B cell (primary cell): ENCODE data around the gene PHLPP1. TPM values are rescaled to one million over a fixed set of nuclear protein-coding genes. Genes with fewer than 3 reads are reported as not detected.
A peak's percentile ranks its signal among the peaks of the same experiment; 100 is the strongest.

ENCODE experiments used
- ATAC-seq: fragments of 200-7000 bp; cut with Tn5 transposase; one replicate; pipeline ENCODE4 v1.10.0; 2021; ENCODE audit warnings: low read depth, mild to moderate bottlenecking, moderate number of reproducible peaks, moderate library complexity
- CTCF ChIA-PET: fragments of 350-600 bp; sonication (Branson Sonifier 250); formaldehyde crosslinking; loops from one replicate; lab custom pipeline; 2021; ENCODE audit warnings: antibody characterized with exemption, inconsistent platforms; lab: Charles Lee
- POLR2A ChIA-PET: fragments of 350-600 bp; sonication (Branson Sonifier 250); formaldehyde crosslinking; loops from one replicate; lab custom pipeline; 2021; ENCODE audit warnings: antibody characterized with exemption; lab: Charles Lee
- DNase-seq: peaks from one replicate; pipeline ENCODE4 v3.0.0; 2013
- H2AFZ ChIP-seq: 2 replicates; pipeline ENCODE4 v1.6.1; 2012; ENCODE audit warnings: mild to moderate bottlenecking, low read depth, low read length; ENCODE audit not compliant: insufficient read depth, poor library complexity, severe bottlenecking
- H3K27ac ChIP-seq, 2 donors: 1 replicate in 1 of 2; 2 replicates in 1 of 2; pipeline ENCODE4 v1.5.1; 2012 to 2013; ENCODE audit warnings: low read length in 2 of 2, mild to moderate bottlenecking in 2 of 2, moderate library complexity in 1 of 2
- H3K27me3 ChIP-seq, 4 experiments: fragments of 200-600 bp in 1 of 4; sonication (generic) in 1 of 4; replicated peaks in 1 of 4; 1 replicate in 2 of 4; 2 replicates in 2 of 4; pipeline versions ENCODE4 v1.6.1 to v1.7.0; 2013 to 2016; ENCODE audit warnings: low read length in 3 of 4, mild to moderate bottlenecking in 2 of 4, mixed read lengths in 1 of 4, moderate library complexity in 1 of 4; ENCODE audit not compliant: insufficient read depth in 4 of 4, control insufficient read depth in 3 of 4; ENCODE audit errors: control extremely low read depth in 1 of 4
- H3K36me3 ChIP-seq, 2 experiments: replicated peaks in 1 of 2; 1 replicate in 1 of 2; 2 replicates in 1 of 2; pipeline versions ENCODE4 v1.6.1 to v1.7.1; 2013; ENCODE audit warnings: low read length in 1 of 2; ENCODE audit not compliant: insufficient read depth in 2 of 2, control insufficient read depth in 1 of 2; ENCODE audit errors: control extremely low read depth in 1 of 2, extremely low read depth in 1 of 2
- H3K4me1 ChIP-seq, 2 donors: fragments of 200-600 bp in 1 of 2; sonication (generic) in 1 of 2; 1 replicate in 1 of 2; 2 replicates in 1 of 2; pipeline versions ENCODE4 v1.5.1 to v1.6.1; 2013 to 2017; ENCODE audit warnings: low read length in 2 of 2; ENCODE audit not compliant: control insufficient read depth in 2 of 2, insufficient read depth in 2 of 2
- H3K4me2 ChIP-seq: replicated peaks from 2 replicates; pipeline ENCODE3; 2012; ENCODE audit warnings: mild to moderate bottlenecking, low read depth, low read length; ENCODE audit not compliant: poor library complexity, severe bottlenecking
- H3K4me3 ChIP-seq, 5 experiments: fragments of 200-600 bp in 1 of 5; sonication (generic) in 1 of 5; 1 replicate in 3 of 5; 2 replicates in 2 of 5; pipeline versions ENCODE4 v1.5.1 to v1.7.0; 2011 to 2016; ENCODE audit warnings: low read length in 4 of 5, mild to moderate bottlenecking in 4 of 5, low read depth in 2 of 5, control low read depth in 1 of 5, moderate library complexity in 1 of 5; ENCODE audit not compliant: insufficient read depth in 1 of 5; ENCODE audit errors: control extremely low read depth in 1 of 5, extremely low read depth in 1 of 5
- H3K79me2 ChIP-seq: fragments of 200-600 bp; sonication (generic); one replicate; pipeline ENCODE4 v1.6.0; 2016; ENCODE audit warnings: low read length; ENCODE audit not compliant: control insufficient read depth, insufficient read depth
- H3K9ac ChIP-seq: fragments of 200-600 bp; sonication (generic); 2 replicates; pipeline ENCODE4 v1.6.1; 2017; ENCODE audit warnings: mild to moderate bottlenecking, low read length, moderate library complexity
- H3K9me3 ChIP-seq, 3 donors: one replicate each; pipeline versions ENCODE4 v1.6.1 to v1.7.1; 2013; ENCODE audit warnings: low read length in 2 of 3; ENCODE audit not compliant: control insufficient read depth in 2 of 3, insufficient read depth in 1 of 3; ENCODE audit errors: control extremely low read depth in 1 of 3
- H4K20me1 ChIP-seq: 2 replicates; pipeline ENCODE4 v1.6.0; 2012; ENCODE audit warnings: mild to moderate bottlenecking, low read length; ENCODE audit not compliant: insufficient read depth, control insufficient read depth, poor library complexity, severe bottlenecking
- H3K27ac Mint-ChIP-seq: one replicate; pipeline ENCODE4 v1.8.0; 2021; ENCODE audit warnings: mixed read lengths
- H3K27me3 Mint-ChIP-seq: one replicate; pipeline ENCODE4 v1.8.0; 2021; ENCODE audit warnings: mixed read lengths
- H3K4me1 Mint-ChIP-seq: one replicate; pipeline ENCODE4 v1.8.0; 2021; ENCODE audit warnings: mixed read lengths
- H3K4me3 Mint-ChIP-seq: one replicate; pipeline ENCODE4 v1.8.0; 2021; ENCODE audit warnings: mixed read lengths
- H3K9me3 Mint-ChIP-seq: one replicate; pipeline ENCODE4 v1.8.0; 2022; ENCODE audit warnings: mixed read lengths; ENCODE audit not compliant: insufficient read depth
- EZH2 ChIP-seq: IDR thresholded peaks from 2 replicates; pipeline ENCODE4 v1.6.1; 2012; ENCODE audit warnings: borderline replicate concordance, low read depth, mild to moderate bottlenecking, moderate library complexity, low read length; ENCODE audit not compliant: insufficient read depth, poor library complexity, severe bottlenecking
- WGBS: methylation state at CpG from one replicate; pipeline ENCODE4 v1.1.5; 2013; ENCODE audit warnings: missing lambda C conversion rate; ENCODE audit not compliant: insufficient coverage; 5-methylcytosine and 5-hydroxymethylcytosine counted together
- intact Hi-C: fragments of 100-400 bp; cut with micrococcal nuclease; formaldehyde crosslinking; loops from one replicate; pipeline ENCODE4 v1.10.0; 2022
- polyA plus RNA-seq: library from polyadenylated mRNA; depleted of rRNA; stranded (reverse); fragments of >200 nt; gene quantifications from 2 replicates; pipeline ENCODE4 v1.2.3, GENCODE V29; 2012
- total RNA-seq, 2 donors: library from RNA; stranded (reverse); fragments of 120-200 nt in 1 of 2; gene quantifications; 1 replicate in 1 of 2; 2 replicates in 1 of 2; pipeline versions ENCODE4 v1.2.3 to v1.2.4, GENCODE V29; 2013 to 2022
- TF ChIP-seq, protein P1 (sequence below): fragments of 200-600 bp; IDR thresholded peaks from one replicate; pipeline ENCODE4 v1.8.0; 2022; ENCODE audit warnings: antibody characterized with exemption, mild to moderate bottlenecking

The PHLPP1 gene
- total and polyA plus RNA-seq, 2 donors (not counting 1 experiment from before 2014, with no cell fraction given), result 3.0 to 20.7 TPM

DNA sequence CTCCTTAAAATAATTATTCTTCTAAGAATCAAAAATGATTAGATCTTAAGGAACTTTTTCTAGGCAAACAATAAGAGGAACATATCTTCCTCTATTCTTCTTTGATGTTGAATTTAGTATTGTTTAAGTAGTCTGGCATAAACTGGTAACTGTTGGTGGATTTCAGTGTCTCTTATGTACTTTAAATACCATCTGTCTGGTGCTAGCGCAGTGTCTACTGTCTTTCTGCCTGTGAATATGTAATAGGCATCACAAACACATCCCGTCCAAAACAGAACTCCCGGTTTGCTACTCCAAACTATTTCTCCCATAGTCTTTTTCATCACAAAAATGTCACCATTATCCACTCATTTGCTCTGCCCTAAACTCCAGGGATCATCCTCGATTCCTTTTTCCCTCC is 281.7 kb downstream of the PHLPP1 start:
- Mint-ChIP-seq H3K27ac (no peak overlapping the region), H3K4me3 (no peak overlapping the region), H3K4me1 (peaks cover 16% of the 10 kb centered on the region), H3K27me3 (peaks cover 17% of the 10 kb centered on the region), H3K9me3 (no peaks in the 10 kb centered on the region)
- intact Hi-C loops, result no loop called here
- Histone ChIP-seq H3K27ac (no peak overlapping the region), H3K9me3 (no peaks in the 10 kb centered on the region), H3K9ac (no peak overlapping the region), H2AFZ (no peak overlapping the region), H3K4me1 (peaks cover 9 to 11% of the 10 kb centered on the region in 2 donors), H3K4me2 (no peak overlapping the region), H3K27me3 (peaks cover 0 to under 1% (median 0%) of the 10 kb centered on the region in 4 experiments), H3K4me3 (no peak overlapping the region), H3K79me2 (no peaks in the 10 kb centered on the region), H3K36me3 (no peaks in the 10 kb centered on the region), H4K20me1 (no peaks in the 10 kb centered on the region)
- ChIA-PET POLR2A (no interaction called here), CTCF (no interaction called here)
- DNase-seq, result no peak
- WGBS, result 96% methylated on average over 3 of the region's 4 CpGs
- TF ChIP-seq EZH2, result no peak
- ATAC-seq, result no peak

DNA sequence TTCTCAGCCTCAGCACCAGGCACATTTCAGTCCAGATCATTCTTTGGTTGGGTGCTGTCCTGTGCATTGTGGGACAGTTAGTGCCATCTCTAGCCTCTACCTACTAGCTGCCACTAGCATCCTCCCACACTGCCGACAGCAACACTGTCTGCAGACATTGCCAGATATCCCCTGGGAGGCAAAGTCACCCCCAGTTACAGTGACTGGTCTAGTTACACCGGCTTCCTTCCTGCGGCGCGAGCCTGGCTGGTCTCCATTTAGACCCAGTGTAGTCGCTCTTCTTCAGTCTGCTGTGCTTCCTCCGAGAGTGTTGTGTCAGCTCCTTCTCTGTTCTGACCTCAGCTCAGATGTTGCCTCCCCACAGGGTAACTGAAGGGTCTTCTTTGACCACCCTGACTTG is 283.1 kb downstream of the PHLPP1 start:
- ChIA-PET POLR2A (no interaction called here), CTCF (no interaction called here)
- Histone ChIP-seq H2AFZ (peak overlapping the region; percentile 52), H3K79me2 (no peaks in the 10 kb centered on the region), H3K9me3 (no peaks in the 10 kb centered on the region), H3K36me3 (no peaks in the 10 kb centered on the region), H3K27ac (no peak overlapping the region), H4K20me1 (no peaks in the 10 kb centered on the region), H3K4me2 (peak overlapping the region; percentile 45), H3K27me3 (no peaks in the 10 kb centered on the region), H3K4me1 (peaks cover 9 to 11% of the 10 kb centered on the region in 2 donors), H3K9ac (no peak overlapping the region), H3K4me3 (no peak overlapping the region)
- no peak overlapping the region for H3K27ac Mint-ChIP-seq
- H3K27me3 Mint-ChIP-seq, result peaks cover 15% of the 10 kb centered on the region
- H3K4me3 Mint-ChIP-seq, result no peak overlapping the region
- ATAC-seq (peak; percentile 47), DNase-seq (peak; percentile 18)
- no peaks in the 10 kb centered on the region for H3K9me3 Mint-ChIP-seq
- 7% methylated on average over 7 of the region's 7 CpGs for WGBS
- no peak for TF ChIP-seq EZH2
- TF ChIP-seq, protein P1, sequence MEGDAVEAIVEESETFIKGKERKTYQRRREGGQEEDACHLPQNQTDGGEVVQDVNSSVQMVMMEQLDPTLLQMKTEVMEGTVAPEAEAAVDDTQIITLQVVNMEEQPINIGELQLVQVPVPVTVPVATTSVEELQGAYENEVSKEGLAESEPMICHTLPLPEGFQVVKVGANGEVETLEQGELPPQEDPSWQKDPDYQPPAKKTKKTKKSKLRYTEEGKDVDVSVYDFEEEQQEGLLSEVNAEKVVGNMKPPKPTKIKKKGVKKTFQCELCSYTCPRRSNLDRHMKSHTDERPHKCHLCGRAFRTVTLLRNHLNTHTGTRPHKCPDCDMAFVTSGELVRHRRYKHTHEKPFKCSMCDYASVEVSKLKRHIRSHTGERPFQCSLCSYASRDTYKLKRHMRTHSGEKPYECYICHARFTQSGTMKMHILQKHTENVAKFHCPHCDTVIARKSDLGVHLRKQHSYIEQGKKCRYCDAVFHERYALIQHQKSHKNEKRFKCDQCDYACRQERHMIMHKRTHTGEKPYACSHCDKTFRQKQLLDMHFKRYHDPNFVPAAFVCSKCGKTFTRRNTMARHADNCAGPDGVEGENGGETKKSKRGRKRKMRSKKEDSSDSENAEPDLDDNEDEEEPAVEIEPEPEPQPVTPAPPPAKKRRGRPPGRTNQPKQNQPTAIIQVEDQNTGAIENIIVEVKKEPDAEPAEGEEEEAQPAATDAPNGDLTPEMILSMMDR, result no peak
- intact Hi-C loops, result no loop called here
- H3K4me1 Mint-ChIP-seq, result peaks cover 16% of the 10 kb centered on the region
